Right lobe of liver (tissue), 6 donors: ENCODE results near the gene ZNF586. TPM values are rescaled to one million over a fixed set of nuclear protein-coding genes. Genes with fewer than 3 reads are reported as not detected.

ENCODE experiments used
- ATAC-seq, 4 donors: fragments of 200-7000 bp; cut with Tn5 transposase; one replicate each; pipeline ENCODE4 v1.9.1; 2020; ENCODE audit warnings: mild to moderate bottlenecking in 4 of 4, moderate library complexity in 4 of 4
- DNase-seq, 3 donors: peaks; one replicate each; pipeline ENCODE4 v3.0.0-alpha.2; 2020
- H3K27ac ChIP-seq, 3 donors: fragments of 200-600 bp; one replicate each; pipeline ENCODE4 v1.8.0; 2022
- H3K27me3 ChIP-seq, 2 donors: fragments of 200-600 bp; one replicate each; pipeline ENCODE4 v1.8.0; 2022
- H3K36me3 ChIP-seq, 4 donors: fragments of 200-600 bp; sonication (generic) in 1 of 4; one replicate each; pipeline versions ENCODE4 v1.5.1 to v1.8.0; 2017 to 2022; ENCODE audit warnings: control low read depth in 1 of 4
- H3K4me1 ChIP-seq, 4 donors: fragments of 200-600 bp; sonication (generic) in 1 of 4; one replicate each; pipeline versions ENCODE4 v1.5.1 to v1.8.0; 2017 to 2022; ENCODE audit warnings: control low read depth in 1 of 4
- H3K4me3 ChIP-seq, 3 donors: fragments of 200-600 bp; one replicate each; pipeline ENCODE4 v1.8.0; 2022
- H3K9me3 ChIP-seq, 4 donors: fragments of 200-600 bp; sonication (generic) in 1 of 4; one replicate each; pipeline versions ENCODE4 v1.5.1 to v1.8.0; 2017 to 2022; ENCODE audit warnings: control low read depth in 1 of 4
- CTCF ChIP-seq, 4 donors: fragments of 200-600 bp in 3 of 4; fragments of 450-650 bp in 1 of 4; IDR thresholded peaks; one replicate each; pipeline versions ENCODE4 v1.5.1 to v1.8.0; 2016 to 2022; ENCODE audit warnings: antibody characterized with exemption in 4 of 4, mild to moderate bottlenecking in 2 of 4
- POLR2A ChIP-seq: fragments of 450-650 bp; IDR thresholded peaks from one replicate; pipeline ENCODE4 v1.6.1; 2017; ENCODE audit warnings: antibody characterized with exemption, mild to moderate bottlenecking
- WGBS: methylation state at CpG from one replicate; pipeline ENCODE4 v1.1.6; 2018; ENCODE audit warnings: low coverage, low lambda C conversion rate; ENCODE audit not compliant: insufficient coverage; ENCODE audit errors: missing lambda C conversion rate; 5-methylcytosine and 5-hydroxymethylcytosine counted together
- intact Hi-C, 2 donors: fragments of 100-400 bp; cut with DNase I; formaldehyde crosslinking; loops; one replicate each; pipeline versions ENCODE4 v1.11.2 to v1.14.1; 2022
- total RNA-seq, 6 experiments: library from RNA; depleted of rRNA in 2 of 6; stranded (reverse); fragments of >200 nt in 2 of 6; fragmentation: NEBNext Ultra II Directional in 3 of 6; extraction: Animal tissue kit (Norgen Biotek cat#: 25700) in 3 of 6; gene quantifications; one replicate each; pipeline versions ENCODE4 v1.1.0 to v1.2.4, GENCODE V29; 2016 to 2023
- donor health status: DM: no; HTN: yes; CAD: no.
- donor health status: DM: no; HTN: no; CAD: no.
- donor health status: DM: no; HTN: no; CAD: no.
- donor health status: DM: no; HTN: yes; CAD: no.
- donor health status: DM: no; HTN: yes; CAD: no.

The ZNF586 gene
- total RNA-seq, 6 experiments from 2014 or later = 4.0 to 8.4 (median 5.9) TPM

- Histone ChIP-seq H3K36me3 (peaks cover 12 to 71% (median 47%) of the 10 kb centered on the region in 4 donors), H3K9me3 (peaks cover 0 to 19% (median 3%) of the 10 kb centered on the region in 4 donors), H3K27me3 (no peaks in the 10 kb centered on the region), H3K4me3 (no peak overlapping the region), H3K27ac (no peak overlapping the region), H3K4me1 (no peaks in the 10 kb centered on the region)
- TF ChIP-seq CTCF (IDR thresholded peaks at IDR 0.05) = no peak
- TF ChIP-seq POLR2A = no peak
- ATAC-seq = no peak
- no peak for DNase-seq
- 97% methylated on average over 4 of the region's 4 CpGs for WGBS
- intact Hi-C loops = loop anchor here in 1 of 2 donors (10.0 kb wide), 1 partner anchor 70 kb away; no protein-coding TSS in a partner anchor
Measured at GRCh38 chr19:57755031-57755430, 14.4 kb upstream of the ZNF586 start.

- WGBS = 86% methylated on average over 1 of the region's 2 CpGs
- intact Hi-C loops = loop anchor here in 1 of 2 donors (10.0 kb wide), 1 partner anchor 67 kb away; no protein-coding TSS in a partner anchor
- peaks cover 0 to 18% (median 3%) of the 10 kb centered on the region in 4 donors for H3K9me3 ChIP-seq
Measured at GRCh38 chr19:57757941-57758340, 11.5 kb upstream of the ZNF586 start.

GRCh38 chr19:57759096-57759495 is 10.4 kb upstream of the ZNF586 start:
- Histone ChIP-seq H3K27me3 (no peaks in the 10 kb centered on the region), H3K36me3 (peaks cover 0 to 42% (median 14%) of the 10 kb centered on the region in 4 donors), H3K27ac (no peak overlapping the region), H3K9me3 (peaks cover 0 to 10% (median 1%) of the 10 kb centered on the region in 4 donors), H3K4me3 (no peak overlapping the region), H3K4me1 (no peaks in the 10 kb centered on the region)
- no peak for TF ChIP-seq POLR2A
- TF ChIP-seq CTCF (IDR thresholded peaks at IDR 0.05) = no peak
- DNase-seq = no peak
- ATAC-seq = peak in 1 of 4 donors; percentile 24
- intact Hi-C loops = loop anchor here in 1 of 2 donors (10.0 kb wide), 1 partner anchor 66 kb away; no protein-coding TSS in a partner anchor
- no CpG with 5 or more reads among the region's 2 CpGs for WGBS

More at GRCh38 chr19:57757941-57758340, 11.5 kb upstream of the ZNF586 start:
- Histone ChIP-seq H3K36me3 (peaks cover 6 to 48% (median 25%) of the 10 kb centered on the region in 4 donors), H3K4me1 (no peaks in the 10 kb centered on the region), H3K4me3 (no peak overlapping the region), H3K27me3 (no peaks in the 10 kb centered on the region), H3K27ac (no peak overlapping the region)
- TF ChIP-seq POLR2A = no peak
- TF ChIP-seq CTCF (IDR thresholded peaks at IDR 0.05) = no peak
- ATAC-seq (no peak), DNase-seq (no peak)

- Histone ChIP-seq H3K9me3 (no peaks in the 10 kb centered on the region), H3K4me3 (no peak overlapping the region), H3K36me3 (peaks cover 0 to under 1% (median 0%) of the 10 kb centered on the region in 4 donors), H3K27ac (no peak overlapping the region), H3K4me1 (peaks cover 0 to 17% (median 4%) of the 10 kb centered on the region in 4 donors), H3K27me3 (no peaks in the 10 kb centered on the region)
- ATAC-seq (no peak), DNase-seq (no peak)
- intact Hi-C loops = no loop called here
- WGBS = 100% methylated on average over 1 of the region's 4 CpGs
- no peak for TF ChIP-seq POLR2A
Measured at GRCh38 chr19:57771417-57771816, 1.9 kb downstream of the ZNF586 start.

GRCh38 chr19:57773488-57773887 is 4.0 kb downstream of the ZNF586 start:
- Histone ChIP-seq H3K36me3 (peaks cover 0 to 17% (median 0%) of the 10 kb centered on the region in 4 donors), H3K4me3 (no peak overlapping the region), H3K27ac (no peak overlapping the region), H3K9me3 (no peaks in the 10 kb centered on the region), H3K27me3 (no peaks in the 10 kb centered on the region), H3K4me1 (peaks cover 0 to 17% (median 4%) of the 10 kb centered on the region in 4 donors)
- DNase-seq = no peak
- intact Hi-C loops = no loop called here
- ATAC-seq = no peak
- WGBS = 100% methylated on average over 2 of the region's 3 CpGs
- TF ChIP-seq CTCF (IDR thresholded peaks at IDR 0.05) = no peak
- no peak for TF ChIP-seq POLR2A
